Endothelial cell (in vitro differentiated cells): ENCODE measurements around the gene MLPH. TPM values are rescaled to one million over a fixed set of nuclear protein-coding genes. Genes with fewer than 3 reads are reported as not detected.

Experiments used
- DNase-seq: peaks from one replicate; pipeline ENCODE4 v3.0.0; 2021; ENCODE audit warnings: low spot score
- H3K27ac Mint-ChIP-seq: one replicate; pipeline ENCODE4 v1.8.0; 2021; ENCODE audit warnings: mixed read lengths, inconsistent platforms; ENCODE audit not compliant: unreplicated experiment
- H3K27me3 Mint-ChIP-seq: one replicate; pipeline ENCODE4 v1.8.0; 2021; ENCODE audit warnings: mild to moderate bottlenecking, moderate library complexity, mixed read lengths, inconsistent platforms; ENCODE audit not compliant: unreplicated experiment
- H3K36me3 Mint-ChIP-seq: one replicate; pipeline ENCODE4 v1.8.0; 2021; ENCODE audit warnings: mild to moderate bottlenecking, low read depth, mixed read lengths, inconsistent platforms; ENCODE audit not compliant: unreplicated experiment
- H3K4me1 Mint-ChIP-seq: one replicate; pipeline ENCODE4 v1.8.0; 2021; ENCODE audit warnings: mild to moderate bottlenecking, mixed read lengths, inconsistent platforms; ENCODE audit not compliant: unreplicated experiment
- H3K4me3 Mint-ChIP-seq: one replicate; pipeline ENCODE4 v1.8.0; 2021; ENCODE audit warnings: mild to moderate bottlenecking, mixed read lengths, inconsistent platforms; ENCODE audit not compliant: unreplicated experiment
- H3K9me3 Mint-ChIP-seq: one replicate; pipeline ENCODE4 v1.8.0; 2021; ENCODE audit warnings: mixed read lengths, inconsistent platforms; ENCODE audit not compliant: unreplicated experiment
- total RNA-seq: library from RNA; stranded (reverse); fragmentation: NEBNext Ultra II Directional; extraction: Animal tissue kit (Norgen Biotek cat#: 25700); gene quantifications from one replicate; pipeline ENCODE4 v1.2.1, GENCODE V29; 2021; ENCODE audit not compliant: unreplicated experiment
- TF ChIP-seq, protein P1 (sequence below): fragments of 200-600 bp; sonication (generic); IDR thresholded peaks from one replicate; pipeline ENCODE4 v1.5.0; 2021; ENCODE audit warnings: antibody characterized with exemption; ENCODE audit not compliant: unreplicated experiment

Gene MLPH
- total RNA-seq, 1 donor from 2014 or later: 0.36 TPM

DNA sequence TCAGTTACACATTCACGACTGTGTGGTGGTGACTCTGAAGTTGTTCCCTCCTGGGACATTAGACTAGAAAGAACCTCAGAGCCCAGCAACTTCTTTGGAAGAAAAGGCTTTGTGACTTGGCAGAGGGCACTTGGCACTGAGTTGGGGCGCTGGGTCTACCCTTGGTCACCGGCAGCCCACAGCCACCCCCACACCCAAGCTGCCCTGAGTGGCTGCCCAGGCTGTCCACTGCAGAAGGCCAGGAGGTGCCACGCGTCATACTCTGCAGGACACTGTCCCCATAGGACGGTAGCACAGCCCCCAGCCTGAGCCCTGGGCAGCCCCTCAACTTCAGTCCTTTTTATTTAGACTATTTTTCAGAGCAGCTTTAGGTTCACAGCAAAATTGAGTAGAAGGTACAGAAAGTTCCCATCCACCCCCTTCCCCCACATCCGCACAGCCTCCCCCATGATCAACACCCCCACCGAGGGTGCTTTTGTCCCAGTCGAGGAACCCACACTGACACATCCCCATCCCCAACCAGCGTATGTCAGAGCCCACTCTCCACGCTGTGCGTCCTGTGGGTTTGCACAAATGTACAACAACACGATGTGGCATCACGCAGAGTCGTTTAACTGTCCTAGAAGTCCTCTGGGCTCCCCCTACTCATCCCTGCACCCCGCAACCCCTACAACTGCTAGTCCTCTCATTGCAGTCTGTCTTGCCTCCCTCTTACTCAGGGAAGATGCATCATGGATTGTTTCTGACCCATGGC is 80.4 kb downstream of the MLPH start:
- H3K36me3 Mint-ChIP-seq: no peaks in the 10 kb centered on the region
- H3K4me1 Mint-ChIP-seq: peaks cover 2% of the 10 kb centered on the region
- no peak overlapping the region for H3K27ac Mint-ChIP-seq
- no peak overlapping the region for H3K4me3 Mint-ChIP-seq
- H3K9me3 Mint-ChIP-seq: no peaks in the 10 kb centered on the region
- TF ChIP-seq, protein P1, sequence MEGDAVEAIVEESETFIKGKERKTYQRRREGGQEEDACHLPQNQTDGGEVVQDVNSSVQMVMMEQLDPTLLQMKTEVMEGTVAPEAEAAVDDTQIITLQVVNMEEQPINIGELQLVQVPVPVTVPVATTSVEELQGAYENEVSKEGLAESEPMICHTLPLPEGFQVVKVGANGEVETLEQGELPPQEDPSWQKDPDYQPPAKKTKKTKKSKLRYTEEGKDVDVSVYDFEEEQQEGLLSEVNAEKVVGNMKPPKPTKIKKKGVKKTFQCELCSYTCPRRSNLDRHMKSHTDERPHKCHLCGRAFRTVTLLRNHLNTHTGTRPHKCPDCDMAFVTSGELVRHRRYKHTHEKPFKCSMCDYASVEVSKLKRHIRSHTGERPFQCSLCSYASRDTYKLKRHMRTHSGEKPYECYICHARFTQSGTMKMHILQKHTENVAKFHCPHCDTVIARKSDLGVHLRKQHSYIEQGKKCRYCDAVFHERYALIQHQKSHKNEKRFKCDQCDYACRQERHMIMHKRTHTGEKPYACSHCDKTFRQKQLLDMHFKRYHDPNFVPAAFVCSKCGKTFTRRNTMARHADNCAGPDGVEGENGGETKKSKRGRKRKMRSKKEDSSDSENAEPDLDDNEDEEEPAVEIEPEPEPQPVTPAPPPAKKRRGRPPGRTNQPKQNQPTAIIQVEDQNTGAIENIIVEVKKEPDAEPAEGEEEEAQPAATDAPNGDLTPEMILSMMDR: no peak
- no peak for DNase-seq
- peaks cover 13% of the 10 kb centered on the region for H3K27me3 Mint-ChIP-seq

DNA sequence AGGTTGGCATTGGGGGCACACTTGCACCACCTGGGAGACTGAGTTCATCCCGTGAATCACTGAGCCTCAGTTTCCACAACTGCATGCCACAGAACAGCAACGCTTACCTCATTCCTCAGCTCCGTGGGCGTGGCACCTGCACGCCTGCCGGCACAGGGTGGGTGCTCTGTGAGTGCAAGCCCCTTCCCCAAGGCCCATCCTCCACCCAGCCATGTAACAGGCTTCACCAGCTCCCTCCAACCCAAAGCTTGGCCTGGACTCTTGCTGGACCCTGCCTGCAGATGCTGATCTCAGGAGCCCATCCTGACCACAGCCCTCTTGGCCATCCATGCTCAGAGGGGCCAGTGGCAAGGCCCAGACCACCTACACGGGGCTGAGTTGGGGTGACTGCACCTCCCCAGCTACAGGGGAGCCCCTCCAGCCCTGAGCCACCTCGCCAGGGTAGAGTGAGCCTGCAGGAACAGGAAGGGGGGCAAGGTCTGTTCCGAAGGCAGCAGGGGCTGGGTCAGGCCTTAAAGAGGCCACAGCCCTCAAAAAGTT is 81.1 kb downstream of the MLPH start:
- H3K27ac Mint-ChIP-seq: no peak overlapping the region
- H3K4me1 Mint-ChIP-seq: peaks cover 3% of the 10 kb centered on the region
- no peak for DNase-seq
- TF ChIP-seq, protein P1: no peak
- H3K36me3 Mint-ChIP-seq: no peaks in the 10 kb centered on the region
- H3K27me3 Mint-ChIP-seq: peaks cover 13% of the 10 kb centered on the region
- no peaks in the 10 kb centered on the region for H3K9me3 Mint-ChIP-seq
- no peak overlapping the region for H3K4me3 Mint-ChIP-seq

DNA sequence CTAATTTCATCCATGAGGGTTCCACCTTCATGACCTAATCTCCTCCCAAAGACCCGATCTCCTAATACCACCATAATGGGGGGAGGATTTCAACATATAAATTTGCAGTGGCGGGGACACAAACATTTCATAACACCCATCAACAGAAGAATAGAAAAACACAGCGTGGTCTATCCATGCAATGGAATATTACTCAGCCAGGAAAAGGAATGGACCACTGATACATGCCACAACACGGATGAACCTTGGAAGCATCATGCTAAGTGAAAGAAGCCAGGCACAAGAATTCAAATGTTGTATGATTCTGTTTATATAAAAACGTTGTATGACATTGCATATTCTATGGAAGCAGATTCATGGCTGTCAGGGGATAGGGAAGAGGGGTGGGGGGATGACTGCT is 82.0 kb downstream of the MLPH start:
- H3K27me3 Mint-ChIP-seq: peaks cover 13% of the 10 kb centered on the region
- peak overlapping the region; percentile 1 for H3K4me3 Mint-ChIP-seq

DNA sequence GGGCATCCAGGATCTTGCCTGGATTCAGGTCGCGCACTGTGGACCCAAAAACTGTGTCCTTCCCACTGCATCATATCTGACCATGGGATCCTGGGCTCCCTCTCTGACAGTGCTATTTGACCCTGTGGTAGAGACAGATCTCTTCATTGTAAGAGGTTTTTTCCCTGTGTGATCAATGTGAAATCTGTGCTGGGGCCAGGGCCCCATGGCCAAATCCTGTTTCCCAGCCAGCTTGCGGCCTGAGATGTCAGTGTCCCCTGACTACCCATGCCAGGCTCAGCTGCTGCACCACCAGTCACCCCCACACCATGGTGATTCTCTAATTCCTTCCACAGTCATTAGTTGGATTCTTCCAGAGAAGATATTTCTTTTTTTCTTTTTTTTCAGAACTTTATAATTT is 82.8 kb downstream of the MLPH start:
- Mint-ChIP-seq H3K36me3 (no peaks in the 10 kb centered on the region), H3K27ac (no peak overlapping the region), H3K4me3 (no peak overlapping the region), H3K9me3 (no peaks in the 10 kb centered on the region), H3K4me1 (peaks cover 3% of the 10 kb centered on the region), H3K27me3 (peaks cover 14% of the 10 kb centered on the region)
- DNase-seq: no peak
- TF ChIP-seq, protein P1: no peak

More for the DNA sequence above, 82.0 kb downstream of the MLPH start:
- Mint-ChIP-seq H3K4me1 (peaks cover 3% of the 10 kb centered on the region), H3K27ac (peak overlapping the region; percentile 55), H3K36me3 (no peaks in the 10 kb centered on the region), H3K9me3 (no peaks in the 10 kb centered on the region)
- TF ChIP-seq, protein P1: no peak
- DNase-seq: no peak

DNA sequence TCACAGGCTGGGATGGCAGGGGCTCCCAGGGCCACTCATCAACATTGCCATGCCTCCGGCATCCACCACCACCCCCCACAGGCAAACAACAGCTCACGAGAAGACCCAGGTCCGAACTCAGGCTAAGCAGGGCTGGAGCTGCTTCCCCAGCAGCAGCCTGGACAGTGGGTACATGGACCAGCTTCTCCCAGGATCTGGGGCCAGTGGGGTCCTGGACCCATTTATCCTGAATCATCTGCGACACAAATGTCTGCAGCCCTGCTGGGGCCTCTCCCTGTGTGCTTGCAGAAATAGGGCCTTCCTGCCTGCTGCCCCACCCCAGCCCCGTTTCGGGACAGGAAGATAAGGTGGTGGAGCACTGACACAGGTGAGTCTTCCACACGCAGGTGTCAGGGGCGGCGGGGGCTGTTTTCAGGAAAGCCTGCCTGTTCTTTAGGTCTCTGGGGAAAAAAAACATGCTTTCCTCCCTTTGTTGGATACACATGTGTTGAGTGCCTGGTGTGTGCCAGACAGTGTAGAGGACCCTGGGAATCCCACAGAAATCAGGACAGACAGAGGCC is 83.8 kb downstream of the MLPH start:
- DNase-seq: no peak
- TF ChIP-seq, protein P1: no peak

More for the DNA sequence above, 83.8 kb downstream of the MLPH start:
- H3K36me3 Mint-ChIP-seq: no peaks in the 10 kb centered on the region
- no peak overlapping the region for H3K27ac Mint-ChIP-seq
- H3K4me3 Mint-ChIP-seq: no peak overlapping the region
- peaks cover 14% of the 10 kb centered on the region for H3K27me3 Mint-ChIP-seq
- no peaks in the 10 kb centered on the region for H3K9me3 Mint-ChIP-seq
- H3K4me1 Mint-ChIP-seq: peaks cover 3% of the 10 kb centered on the region
